Activated naive CD8-positive, alpha-beta T cell treated with anti-CD3 and anti-CD28 coated beads, Interleukin-2, amount 50 U/mL, for 16 hours (primary cell): ENCODE results near the gene XXYLT1.

Source experiments
- DNase-seq: peaks from one replicate; pipeline ENCODE4 v3.0.0-alpha.2; 2020; ENCODE audit warnings: low read depth, low spot score

Gene XXYLT1

DNA sequence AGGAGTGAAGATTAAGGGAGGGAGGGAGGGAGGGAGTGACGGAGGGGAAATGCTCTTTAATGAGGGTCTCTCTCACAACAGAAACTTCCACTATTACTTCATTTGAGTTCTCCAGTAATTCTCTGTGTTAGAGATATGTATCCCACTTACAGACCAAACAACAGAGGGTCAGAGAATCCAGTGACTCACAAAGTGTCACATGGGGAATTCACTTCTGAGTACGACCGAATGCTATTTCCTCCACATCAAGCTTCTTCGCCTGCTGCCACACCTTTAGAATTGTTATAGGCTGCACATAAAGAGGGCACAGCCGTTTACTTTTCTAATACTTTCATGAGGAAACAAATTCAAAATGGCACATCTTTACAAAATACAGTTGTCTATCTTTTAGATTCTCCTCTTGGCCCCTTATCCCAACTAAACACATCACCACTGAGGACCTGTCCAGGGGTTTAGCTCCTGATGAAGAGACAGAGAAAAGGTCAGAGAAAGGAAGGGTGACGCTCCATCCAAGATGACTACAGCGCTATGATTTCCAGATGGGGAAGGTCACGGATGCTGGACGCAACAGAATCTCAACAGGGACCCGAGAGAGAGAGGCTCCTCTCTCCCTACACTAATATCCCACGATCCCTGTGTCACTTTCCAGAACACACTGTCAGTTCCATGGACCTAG is 119.0 kb downstream of the XXYLT1 start:
- DNase-seq: no peak

DNA sequence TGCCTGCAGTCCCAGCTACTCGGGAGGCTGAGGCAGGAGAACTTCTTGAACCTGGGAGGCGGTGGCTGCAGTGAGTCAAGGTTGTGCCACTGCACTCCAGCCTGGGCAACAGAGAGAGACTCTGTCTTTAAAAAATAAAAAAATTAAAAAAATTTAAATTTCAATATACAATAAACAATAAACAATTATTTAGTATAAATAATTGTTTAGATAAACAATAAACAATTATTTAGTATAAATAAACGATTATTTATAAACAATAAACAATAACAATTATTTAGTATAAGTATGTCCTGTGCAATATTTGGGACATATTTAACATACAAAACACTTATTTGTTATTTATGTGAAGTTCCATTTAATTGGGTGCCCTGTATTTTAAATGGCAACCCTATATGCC is 119.6 kb downstream of the XXYLT1 start:
- DNase-seq: no peak

DNA sequence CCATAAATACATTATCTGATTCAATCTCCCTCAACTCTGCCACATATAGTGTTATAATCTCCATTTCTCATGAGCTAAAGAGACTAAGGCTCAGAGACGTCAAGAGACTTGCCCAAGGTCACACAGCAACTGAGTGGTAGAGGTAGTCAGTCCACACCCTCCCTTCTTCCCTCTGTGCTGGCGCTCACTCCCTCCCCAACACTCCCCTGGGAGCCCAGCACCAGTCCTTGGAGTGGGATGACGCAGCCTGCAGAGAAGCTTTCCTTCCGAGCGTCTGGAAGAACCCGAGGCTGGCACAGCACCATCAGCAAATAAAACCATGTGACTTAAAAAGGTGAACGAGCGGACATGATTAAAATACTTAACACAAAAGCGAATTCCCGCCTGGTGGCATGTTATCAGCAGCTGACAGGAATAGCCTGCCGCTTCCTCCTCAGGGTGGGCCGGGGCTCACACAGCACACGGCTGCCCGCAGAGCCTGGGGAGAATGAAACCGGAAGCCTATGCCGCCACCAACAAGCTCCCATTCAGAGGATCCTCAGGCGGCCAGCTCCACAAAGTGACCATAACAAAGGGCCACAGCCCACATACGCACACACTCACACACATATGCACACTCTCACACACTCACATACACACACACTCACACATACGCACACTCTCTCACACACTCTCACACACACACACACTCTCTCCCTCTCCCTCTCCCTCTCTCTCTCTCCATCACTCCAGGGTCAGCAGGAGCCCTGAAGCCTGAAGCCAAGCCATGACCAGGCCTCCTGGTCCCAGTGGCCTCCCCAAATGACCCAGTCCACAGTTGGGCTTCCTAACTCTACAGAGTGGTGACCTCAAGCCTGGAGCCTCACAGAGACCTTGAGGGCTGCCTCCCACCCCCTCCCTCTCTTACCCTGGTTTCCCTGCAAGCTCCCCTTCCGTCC is 120.5 kb downstream of the XXYLT1 start:
- DNase-seq: no peak

DNA sequence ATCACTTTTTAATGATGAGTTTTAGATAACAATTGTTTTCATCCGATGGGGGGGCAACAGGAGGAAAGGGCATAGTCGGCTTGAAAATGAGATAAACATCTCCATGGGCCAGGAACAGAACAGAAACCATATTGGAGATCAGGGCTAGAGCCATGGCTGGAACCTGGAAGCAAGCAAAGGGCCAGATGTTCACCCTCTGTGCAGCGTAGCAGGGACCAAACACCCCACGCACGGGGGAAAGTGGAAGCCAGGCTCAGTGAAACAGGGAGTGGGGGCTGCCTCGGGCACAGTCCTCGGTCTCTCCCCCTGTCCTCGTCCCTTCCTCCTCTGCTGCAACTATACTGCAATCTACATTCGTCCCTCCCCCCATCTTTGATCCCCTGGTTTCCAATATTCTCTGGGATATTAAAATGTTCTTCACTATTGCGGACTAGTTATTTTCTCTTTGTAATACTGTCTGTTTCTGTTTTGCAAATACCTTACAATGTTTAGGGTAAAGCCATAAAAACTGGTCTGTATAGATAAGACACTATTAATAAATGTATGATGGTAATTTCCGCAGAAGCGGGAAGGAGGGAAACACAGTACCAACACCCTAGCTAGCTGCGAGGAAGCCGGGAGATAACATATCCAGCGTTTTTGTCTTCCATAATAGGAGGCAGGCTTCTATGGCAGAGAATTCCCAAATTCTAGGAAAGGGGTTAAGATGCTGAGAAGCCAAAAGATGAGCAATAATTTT is 121.5 kb downstream of the XXYLT1 start:
- DNase-seq: no peak

DNA sequence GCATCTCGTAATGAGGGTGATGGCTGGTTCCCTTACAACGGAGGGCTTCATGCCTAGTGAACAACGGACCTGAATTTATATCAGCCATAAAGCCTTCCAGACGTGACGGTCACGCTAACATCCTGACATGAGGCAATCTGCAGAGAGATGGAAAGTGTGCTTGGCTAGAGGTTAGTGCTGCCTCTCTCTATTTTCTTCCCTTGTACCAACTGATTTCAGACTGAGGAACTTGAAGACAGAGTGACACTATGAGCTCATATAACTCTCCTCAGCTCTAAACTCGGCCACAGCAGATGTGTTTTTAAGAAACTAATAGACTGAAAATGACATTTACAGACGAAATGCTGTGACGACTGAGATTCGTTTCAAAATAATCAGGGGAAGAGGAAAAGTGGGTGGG is 122.4 kb downstream of the XXYLT1 start:
- DNase-seq: no peak

DNA sequence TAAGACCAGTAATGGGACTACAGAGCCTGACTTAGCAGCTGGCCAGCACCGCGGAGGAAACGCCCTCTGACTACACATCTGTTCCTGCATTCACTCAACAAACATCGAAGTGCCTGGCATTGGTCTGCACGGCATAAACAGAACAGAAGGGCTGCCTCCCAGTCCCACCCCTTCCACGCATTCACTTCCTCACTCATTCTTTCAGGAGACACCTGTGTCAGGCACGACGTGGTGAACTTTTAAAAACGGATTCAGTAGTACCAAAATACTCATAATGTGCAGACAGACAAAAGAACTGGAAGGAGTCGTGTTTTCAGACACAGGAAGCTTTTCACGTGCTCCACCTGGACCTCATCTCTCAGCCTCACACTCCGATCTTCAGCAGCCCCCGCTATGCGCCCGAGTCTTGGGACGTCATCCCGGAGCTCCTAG is 123.3 kb downstream of the XXYLT1 start:
- no peak for DNase-seq

DNA sequence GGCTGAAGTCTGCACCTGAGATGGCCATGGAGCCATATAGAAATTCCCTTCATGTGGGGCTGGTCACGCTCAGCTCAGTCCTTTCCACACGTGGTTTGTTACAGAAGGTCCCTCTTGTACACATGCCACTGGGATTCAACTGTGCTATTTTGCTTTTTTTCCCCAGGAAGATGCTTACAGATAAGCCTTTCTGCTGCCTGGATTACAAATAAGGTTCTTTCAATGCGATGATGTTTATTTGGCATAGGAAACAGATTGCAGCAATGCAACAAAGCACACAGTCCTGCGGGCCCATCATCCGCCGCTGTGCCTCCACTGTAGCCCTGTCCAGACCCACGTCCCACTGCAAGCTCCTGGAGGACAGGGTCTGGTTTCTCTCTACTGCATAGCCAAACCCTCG is 124.8 kb downstream of the XXYLT1 start:
- no peak for DNase-seq

DNA sequence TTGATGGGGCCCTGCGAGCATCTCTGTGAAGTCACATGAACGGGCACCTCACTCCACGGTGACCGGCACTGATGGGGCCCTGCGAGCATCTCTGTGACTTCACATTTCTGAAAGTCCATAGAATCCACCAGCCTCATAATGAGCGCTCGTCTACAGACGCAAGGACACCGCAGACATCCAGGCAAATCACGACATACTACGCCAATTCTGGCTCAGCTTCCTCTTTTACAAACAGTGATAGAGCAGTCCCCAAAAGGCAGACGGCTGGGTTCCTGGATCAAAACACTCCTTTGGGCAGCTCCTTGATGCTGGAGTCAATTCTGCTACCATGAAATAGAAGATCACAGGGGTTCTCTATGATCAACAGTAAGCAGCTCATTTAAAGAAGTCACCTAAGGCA is 125.4 kb downstream of the XXYLT1 start:
- no peak for DNase-seq

DNA sequence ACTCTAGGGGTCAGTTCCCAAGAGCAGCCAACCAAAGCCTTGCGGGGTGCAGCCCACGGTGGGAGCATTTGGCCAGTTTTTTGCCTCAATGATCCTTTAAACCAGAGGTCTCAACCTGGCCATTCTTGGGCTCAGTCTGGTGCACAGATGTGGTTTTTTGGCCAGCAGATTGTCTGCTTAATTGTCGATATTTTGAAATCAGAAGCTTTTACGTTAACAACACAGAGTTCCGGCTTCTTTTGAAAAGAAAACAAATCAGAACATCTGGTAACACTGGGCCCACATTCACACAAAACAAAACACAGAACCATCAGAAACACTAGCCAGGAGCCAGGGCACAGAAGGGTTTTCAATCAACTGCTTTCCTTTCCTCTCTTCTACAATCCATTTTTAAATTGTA is 127.7 kb downstream of the XXYLT1 start:
- DNase-seq: no peak

DNA sequence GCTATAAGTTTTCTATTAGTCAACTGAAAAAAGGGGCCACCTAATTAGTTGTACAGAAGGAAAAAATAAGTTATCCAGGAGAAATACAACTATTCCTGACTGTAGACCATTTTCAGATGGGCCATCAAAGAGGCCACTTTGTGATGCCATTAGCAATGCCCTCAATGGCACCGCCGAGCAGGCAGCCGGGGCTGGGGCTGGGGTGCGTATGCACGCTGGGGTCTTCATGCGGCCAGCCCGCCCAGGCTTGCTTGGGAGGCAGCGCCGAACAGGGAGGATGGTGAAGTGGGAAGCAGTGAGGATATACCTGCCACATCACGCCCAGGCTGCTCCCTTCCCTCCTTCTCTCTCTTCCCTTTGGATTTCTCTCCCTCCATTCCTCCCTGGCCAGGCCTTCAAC is 128.4 kb downstream of the XXYLT1 start:
- no peak for DNase-seq

DNA sequence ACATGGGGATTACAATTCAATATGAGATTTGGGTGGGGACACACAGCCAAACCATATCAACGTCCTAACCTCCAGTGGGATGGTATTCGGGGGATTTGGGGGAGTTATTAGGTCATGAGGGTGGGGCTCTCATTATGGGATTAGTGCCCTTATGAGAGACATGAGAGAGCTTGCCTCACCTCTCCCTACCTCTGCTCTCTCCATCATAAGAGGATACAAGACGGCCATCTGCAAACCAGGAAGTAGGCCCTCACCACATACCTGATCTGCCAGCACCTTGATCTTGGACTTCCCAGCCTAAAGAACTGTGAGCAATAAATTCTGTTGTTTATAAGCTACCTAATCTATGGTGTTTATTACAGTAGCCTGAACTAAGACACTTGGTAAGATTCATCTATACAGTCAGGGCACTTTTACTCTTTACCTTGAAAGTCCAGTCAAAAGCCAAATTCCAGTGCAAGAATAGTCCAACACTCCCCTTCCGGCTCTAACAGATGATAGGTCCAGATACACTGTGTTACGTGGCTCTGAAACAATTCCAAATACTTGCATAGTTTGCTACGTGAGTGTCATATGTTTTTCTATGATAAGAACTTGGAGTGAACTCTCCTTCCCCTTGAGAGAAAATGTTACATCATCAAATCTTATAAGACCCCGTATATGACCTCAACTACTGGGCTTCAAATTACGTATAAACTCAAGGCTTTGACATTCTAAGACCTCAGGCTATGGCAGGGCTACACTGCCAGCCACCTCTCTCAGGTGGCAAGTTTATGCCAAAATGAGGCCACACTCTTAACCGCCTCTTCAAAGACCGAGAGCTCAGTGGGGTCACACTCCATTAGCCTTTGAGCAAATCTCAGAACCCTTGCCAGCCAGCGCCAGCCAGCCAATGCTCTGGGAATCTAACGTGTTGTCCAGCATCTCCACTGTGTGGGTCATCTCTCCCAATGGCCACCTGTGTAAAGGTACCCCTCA is 129.9 kb downstream of the XXYLT1 start:
- no peak for DNase-seq

DNA sequence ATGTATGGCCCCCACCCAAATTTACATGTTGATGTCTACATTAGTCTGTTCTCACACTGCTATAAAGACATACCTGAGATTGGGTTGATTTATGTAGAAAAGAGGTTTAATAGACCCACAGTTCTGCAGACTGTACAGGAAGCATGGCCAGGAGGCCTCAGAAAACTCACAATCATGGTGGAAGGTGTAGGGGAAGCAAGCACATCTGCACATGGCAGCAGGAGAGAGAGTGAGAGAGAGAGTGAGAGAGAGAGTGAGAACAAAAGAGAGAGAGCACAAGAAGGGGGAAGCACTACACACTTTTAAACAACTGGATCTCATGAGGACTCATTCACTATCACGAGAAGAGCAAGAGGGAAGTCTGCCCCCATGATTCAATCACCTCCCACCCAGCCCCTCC is 130.5 kb downstream of the XXYLT1 start:
- no peak for DNase-seq

DNA sequence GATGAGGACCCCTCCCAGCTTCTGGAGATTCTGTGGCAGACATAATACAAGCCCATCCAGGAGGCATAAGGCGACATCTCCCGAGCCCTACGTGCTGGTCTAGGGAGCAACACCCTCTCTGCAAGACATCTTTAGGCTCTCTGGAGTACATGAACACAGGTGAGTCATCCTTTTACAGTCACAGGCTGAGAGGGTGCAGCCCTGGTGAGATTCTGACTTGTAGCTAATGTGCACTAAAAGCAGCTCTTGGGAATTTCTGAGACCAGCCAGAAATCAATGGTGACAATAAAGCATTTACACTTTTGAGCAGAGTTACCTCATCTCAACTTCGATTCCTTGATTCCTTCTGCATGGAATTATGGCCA is 131.1 kb downstream of the XXYLT1 start:
- DNase-seq: no peak

DNA sequence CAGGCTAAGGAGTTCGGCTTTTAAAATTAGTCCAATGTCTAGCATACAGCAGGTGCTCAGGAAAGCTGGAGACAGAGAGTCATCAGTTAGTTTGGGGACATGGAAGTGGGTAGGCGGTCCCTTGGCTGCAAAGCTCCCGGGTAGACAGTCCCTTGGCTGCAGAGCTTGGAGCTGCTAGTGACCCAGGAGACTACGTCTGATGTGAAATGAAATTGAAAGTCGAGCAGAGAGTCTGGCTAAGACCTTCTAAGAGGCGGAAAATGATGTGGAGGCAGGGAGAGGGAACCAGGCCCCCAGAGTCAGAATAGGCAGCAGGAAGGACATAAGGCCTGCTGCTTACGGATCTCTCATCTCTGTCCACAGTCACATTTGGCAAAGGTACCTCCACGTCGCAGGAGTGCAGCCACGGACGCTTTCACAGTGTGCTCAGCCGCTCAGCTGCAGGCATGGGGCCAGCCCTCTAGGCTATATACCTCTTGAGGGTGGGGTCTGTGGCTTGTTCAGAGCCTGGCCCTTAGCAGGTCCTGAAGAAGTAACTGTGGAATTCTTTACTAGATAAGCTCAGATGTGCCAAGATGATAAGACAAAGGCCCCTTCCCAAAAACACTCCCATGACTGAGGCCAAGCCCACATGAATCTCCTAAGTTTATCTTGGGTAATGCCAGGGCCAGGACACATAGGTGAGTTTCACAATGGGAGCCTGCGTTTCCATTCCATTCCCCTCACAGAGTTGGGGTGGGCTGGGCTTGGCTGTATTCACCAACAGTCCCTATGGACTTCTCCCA is 131.7 kb downstream of the XXYLT1 start:
- no peak for DNase-seq

DNA sequence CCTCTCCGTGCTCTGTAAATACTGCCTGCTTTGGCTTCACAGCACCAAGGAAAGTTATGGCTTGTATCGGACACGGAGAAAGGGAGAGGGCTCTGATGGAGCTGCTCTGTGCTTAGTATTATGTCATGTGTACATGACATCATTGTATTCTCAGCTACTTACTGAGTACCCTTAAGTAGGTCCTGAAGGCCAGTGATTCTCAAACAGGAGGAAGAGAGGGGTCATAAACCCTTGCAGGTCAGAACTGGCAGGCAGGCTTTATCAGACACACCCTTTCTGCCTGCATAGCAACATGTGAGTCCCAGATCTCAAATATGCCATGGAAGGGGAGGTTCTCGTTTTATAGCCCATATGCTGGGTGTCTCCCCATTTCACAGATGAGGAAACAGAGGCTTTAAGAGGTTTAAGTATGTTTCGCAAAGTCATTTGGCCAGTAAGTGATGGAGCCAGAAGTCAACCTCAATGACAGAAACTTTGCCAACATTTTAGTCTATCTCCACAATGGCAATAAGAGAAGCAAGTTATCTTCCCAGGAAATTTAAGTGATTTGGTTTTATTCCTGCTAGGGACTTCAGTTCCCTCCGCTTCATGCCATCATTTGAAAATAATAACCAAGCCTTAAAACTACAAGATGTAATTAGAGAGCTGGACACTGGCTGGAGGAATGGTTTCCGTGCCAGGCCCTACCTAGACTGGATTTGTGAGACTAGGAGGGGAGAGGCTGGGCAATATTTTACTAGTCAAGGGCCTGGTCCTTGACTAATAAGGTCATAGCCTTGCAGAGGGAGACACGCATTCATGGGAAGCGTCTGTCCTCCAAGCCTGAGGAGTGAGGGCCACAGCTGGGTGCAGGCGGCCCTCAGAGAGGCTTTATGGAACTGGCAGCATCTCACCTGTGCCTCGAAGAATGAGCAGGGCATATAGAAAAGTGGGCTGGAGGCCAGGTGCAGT is 133.0 kb downstream of the XXYLT1 start:
- no peak for DNase-seq

DNA sequence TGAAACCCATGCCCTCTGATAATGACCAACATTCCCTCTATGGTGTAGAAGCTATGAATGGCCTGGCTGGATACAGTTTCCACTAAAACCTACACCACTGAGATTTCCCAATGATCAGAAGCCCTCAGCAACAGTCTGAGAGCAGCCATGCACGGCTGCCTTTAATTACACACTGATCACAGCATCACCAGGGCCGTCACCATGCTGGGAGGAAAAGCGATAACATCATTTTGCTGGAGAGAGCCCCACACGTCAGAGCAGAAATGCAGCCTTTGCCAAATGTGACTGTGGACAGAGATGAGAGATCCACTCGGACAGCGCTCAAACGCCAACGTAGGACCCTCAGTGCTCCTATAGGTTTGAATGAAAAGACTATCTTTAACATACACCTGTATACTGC is 135.0 kb downstream of the XXYLT1 start:
- no peak for DNase-seq

DNA sequence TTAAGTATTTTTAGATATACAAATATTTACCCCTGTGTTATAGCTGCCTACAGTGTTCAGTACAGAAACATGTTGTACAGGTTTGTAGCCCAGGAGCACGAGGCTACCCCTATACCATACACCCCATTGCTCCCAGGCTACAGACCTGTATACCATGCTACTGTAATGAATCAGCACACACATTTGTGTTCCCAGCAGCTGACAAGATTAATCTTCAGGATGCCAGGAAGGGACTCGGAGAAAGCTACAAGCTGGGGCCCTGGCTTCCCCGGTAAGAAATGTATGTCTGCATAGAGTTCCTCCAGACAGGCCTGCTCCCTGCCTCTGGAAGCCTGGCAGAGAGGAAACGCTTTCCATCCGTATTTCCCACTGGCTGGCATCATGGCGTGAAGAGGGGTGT is 136.5 kb downstream of the XXYLT1 start:
- DNase-seq: no peak

DNA sequence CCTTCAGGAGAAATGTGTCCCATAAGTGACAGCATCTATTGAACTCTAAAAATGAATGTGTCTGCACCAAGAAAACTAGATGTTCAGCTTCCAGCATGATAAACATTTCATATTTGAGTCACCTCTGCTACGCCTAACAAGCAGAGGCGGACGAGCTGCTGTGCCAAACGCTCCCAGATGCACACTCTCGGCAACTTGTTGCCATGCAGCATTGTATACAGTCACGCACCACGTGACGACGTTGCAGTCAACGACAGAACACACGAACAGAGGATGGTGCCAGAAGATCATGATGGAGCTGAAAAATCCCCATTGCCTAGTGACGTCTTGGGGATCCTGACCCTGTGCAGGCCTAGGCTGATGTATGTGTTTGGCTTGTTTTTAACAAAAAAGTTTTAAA is 137.5 kb downstream of the XXYLT1 start:
- no peak for DNase-seq

DNA sequence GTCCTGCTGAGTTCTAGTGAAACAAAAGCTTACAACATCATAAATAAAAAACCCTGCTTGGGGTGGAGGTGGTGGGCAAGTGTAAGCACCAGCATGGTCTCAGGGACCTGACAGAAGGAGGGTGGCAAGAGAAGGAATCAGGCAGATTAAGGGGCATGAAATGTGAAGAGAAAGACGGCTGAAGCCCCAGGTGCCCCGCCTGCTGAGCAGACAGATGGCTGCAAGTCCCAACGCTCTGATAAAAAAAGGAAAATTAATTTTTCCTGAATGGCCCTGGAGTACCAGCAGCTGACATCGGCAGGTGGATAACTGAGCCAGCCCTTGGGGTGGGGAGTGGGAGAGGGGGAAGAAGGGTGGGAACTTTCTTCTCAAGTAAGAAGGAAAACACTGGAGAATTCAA is 137.9 kb downstream of the XXYLT1 start:
- DNase-seq: no peak
